ENCODE data around the gene CTRB1.

Gene CTRB1

DNA sequence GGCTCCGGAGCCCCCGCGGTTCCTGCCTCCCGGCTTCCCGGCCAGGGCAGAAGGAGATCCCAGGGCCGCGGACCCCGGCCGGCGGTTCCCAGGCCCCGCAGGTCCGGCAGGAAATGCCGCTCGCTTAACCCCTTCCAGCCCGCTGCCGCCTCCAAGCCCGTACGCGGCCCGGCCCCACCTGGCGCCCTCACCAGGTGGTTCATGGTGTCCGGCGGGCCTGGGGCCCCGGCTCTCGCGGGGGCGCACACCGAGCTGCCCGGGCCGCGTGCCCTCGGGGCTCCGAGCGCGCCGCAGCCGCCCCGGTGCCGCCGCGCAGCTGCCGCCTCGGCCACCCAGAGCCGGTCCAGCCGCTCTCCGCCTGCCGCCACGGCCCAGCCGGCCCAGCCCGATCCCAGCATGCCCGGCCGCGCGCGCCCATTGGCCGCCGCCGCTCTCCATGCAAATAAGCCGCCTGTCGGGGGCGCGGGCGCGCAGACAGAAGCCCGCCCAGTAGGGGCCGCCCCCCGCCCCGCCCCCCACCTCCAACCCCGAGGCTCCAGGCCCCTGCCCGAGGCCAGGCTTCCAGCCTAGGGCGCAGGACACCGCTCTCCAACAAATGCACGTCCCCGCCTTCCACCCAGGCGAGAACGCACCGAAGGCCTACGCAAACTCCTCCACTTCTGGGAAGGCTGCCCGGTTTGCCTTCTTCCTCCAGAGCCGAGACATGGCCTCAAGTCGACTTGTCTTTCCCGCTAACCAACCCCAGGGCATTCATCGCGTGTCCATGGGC, 32.7 kb downstream of the CTRB1 start, which contains the start of gene BCAR1:
TSS of gene BCAR1 (minus strand) at position 345 of the 769 bp plus-strand sequence. CDS start at position 203, 142 bp downstream.
- in situ Hi-C loops (cut with HindIII; ENCODE audit: low sequenced_read_pairs): no loop called here

DNA sequence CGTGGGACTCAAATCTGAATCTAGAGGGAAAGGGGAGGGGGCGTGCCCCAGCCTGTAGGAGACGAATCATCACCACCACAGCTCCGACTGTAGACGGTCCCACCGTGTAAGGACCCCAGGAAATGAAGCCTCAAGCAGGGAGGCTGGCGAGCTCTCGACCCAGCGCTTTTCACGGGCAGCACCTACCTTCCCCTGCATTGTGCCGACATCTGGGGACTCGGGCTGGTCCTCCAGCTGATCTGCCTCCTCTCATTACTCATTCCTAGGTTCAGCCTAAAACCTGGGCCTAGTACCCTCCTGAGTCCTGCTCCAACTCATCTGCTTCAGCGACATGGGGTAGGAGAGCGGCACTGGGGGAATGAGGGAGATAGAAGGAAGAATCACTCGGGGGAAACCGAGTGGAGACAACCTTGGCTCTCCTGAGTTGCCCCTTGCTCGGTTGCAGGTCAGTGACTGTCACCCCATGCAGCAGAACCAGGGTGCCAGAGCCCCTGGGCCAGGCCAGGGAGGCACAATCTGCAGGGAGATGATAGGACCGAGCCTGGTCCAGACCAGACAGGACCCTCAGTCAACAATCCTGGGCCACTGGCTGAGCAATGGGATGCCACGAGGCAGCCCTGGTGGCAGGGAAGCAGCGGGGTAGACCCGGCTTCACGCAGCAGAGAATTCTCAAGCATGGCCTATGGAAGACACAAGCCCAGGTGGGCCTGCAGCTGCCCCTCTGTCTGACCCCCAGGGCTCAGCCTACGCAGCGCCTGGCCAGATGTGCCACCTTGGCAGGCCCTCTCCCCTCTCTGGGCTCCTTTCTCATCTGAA, 33.5 kb downstream of the CTRB1 start:
- in situ Hi-C loops (cut with HindIII; ENCODE audit: low sequenced_read_pairs): no loop called here

- in situ Hi-C loops (cut with HindIII; ENCODE audit: low sequenced_read_pairs): no loop called here
Observed at GRCh38 chr16:75252946-75253911, 34.4 kb downstream of the CTRB1 start.

GRCh38 chr16:75254359-75254837, 35.6 kb downstream of the CTRB1 start:
- in situ Hi-C loops (cut with HindIII; ENCODE audit: low sequenced_read_pairs): no loop called here

DNA sequence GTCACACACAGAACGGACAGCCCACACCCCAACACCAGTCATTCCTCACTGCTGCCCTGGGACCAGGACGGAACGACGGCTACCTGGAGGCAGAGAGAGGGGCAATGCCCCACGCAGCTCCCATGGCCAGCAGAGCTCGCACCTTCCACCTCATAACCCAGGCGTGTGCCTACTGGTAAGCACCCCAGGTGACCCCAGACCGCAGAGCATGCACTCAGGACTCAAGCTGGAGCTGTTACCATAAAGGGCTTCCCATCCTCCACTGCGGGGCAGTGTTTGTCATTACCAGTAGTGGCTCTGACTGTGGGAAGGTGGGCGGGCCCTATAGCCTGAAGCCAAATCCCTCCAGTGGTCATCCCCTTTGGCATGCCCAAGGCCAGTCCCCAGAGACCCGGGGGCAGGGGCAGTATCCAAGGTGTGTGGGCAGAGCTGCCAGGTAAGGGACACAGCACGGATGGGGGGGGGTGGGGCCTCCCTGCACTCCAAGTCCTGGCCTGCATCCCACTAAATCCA, 37.3 kb downstream of the CTRB1 start:
- in situ Hi-C loops (cut with HindIII; ENCODE audit: low sequenced_read_pairs): no loop called here

DNA sequence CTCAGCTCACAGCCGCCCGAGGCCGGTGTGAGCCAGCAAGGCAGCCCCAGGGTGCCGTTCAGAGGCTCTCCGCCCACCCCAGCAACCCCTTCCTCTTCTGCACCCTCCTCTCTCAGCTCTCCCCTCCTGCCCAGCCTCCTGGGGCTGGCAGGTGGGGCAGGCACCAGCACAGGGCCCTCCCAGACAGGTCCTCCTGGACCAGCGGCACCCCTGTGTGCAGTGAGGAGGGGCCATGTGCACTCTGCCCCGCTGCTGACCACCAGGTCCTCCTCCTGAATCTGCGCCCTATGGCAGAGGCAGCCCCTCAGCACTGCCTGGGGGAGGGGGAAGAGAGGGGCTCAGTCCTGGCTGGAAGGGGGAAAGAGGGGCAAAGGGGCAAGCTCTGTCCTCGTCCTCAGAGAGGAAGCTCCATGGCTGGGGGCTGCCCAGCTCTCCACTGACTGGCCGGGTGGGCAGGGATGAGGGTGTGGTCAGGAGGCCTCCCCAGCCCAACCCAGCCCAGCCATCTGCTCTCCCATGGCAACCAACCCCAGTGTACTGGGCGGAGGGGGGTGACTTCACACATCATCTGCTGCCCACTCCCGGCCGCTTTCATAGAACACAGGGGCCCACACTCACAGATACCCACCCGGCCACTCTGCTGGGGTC, 38.0 kb downstream of the CTRB1 start:
- in situ Hi-C loops (cut with HindIII; ENCODE audit: low sequenced_read_pairs): no loop called here

GRCh38 chr16:75257886-75258806, 39.4 kb downstream of the CTRB1 start:
- in situ Hi-C loops (cut with HindIII; ENCODE audit: low sequenced_read_pairs): no loop called here

- in situ Hi-C loops (cut with HindIII; ENCODE audit: low sequenced_read_pairs): no loop called here
Observed at GRCh38 chr16:75258807-75259141, 40.0 kb downstream of the CTRB1 start.

GRCh38 chr16:75260851-75261589, 42.2 kb downstream of the CTRB1 start:
- in situ Hi-C loops (cut with HindIII; ENCODE audit: low sequenced_read_pairs): no loop called here

GRCh38 chr16:75261590-75262078, 42.8 kb downstream of the CTRB1 start:
- in situ Hi-C loops (cut with HindIII; ENCODE audit: low sequenced_read_pairs): no loop called here

GRCh38 chr16:75262104-75262799, 43.5 kb downstream of the CTRB1 start:
- in situ Hi-C loops (cut with HindIII; ENCODE audit: low sequenced_read_pairs): no loop called here

DNA sequence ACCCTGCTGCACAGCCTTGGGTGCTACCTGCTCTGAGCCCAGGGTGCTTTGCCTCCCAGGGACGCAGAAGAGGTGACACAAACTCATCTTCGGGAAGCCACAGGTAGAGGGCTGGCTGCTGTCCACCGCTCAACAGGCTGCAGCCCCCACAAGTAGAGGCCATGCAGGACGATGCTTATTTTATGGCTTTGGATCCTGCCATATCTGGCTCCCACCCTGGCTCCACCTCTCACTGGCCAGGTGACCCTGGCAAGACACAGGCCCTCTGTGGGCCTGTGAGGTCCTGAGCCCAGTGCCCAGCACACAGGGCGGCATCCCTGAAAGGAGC, 44.0 kb downstream of the CTRB1 start:
- in situ Hi-C loops (cut with HindIII; ENCODE audit: low sequenced_read_pairs): no loop called here

GRCh38 chr16:75263291-75263962, 44.6 kb downstream of the CTRB1 start:
- in situ Hi-C loops (cut with HindIII; ENCODE audit: low sequenced_read_pairs): no loop called here

DNA sequence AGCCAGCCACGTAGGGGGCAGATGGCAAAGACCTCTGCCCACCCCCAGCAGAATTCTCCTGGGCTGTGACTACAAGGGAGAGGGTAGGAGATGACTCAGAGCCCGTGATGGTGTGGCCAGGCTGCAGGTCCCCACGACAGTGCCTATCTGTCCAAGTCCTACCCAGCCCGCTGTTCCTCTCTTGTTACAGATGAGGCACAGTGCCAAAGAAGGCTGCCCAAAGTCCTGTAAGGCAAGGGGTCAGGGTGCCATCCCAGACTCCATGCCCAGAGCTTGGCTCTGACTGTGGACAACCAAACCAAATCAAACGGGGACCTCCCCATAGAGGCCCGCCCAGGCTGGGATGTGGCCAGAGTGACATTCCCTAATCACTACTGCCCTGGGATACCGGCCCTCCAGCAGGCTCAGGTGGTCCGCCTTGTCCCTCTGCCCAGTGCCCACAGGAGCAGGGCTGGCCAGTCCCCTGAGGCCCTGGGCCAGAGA, 45.2 kb downstream of the CTRB1 start:
- in situ Hi-C loops (cut with HindIII; ENCODE audit: low sequenced_read_pairs): no loop called here

DNA sequence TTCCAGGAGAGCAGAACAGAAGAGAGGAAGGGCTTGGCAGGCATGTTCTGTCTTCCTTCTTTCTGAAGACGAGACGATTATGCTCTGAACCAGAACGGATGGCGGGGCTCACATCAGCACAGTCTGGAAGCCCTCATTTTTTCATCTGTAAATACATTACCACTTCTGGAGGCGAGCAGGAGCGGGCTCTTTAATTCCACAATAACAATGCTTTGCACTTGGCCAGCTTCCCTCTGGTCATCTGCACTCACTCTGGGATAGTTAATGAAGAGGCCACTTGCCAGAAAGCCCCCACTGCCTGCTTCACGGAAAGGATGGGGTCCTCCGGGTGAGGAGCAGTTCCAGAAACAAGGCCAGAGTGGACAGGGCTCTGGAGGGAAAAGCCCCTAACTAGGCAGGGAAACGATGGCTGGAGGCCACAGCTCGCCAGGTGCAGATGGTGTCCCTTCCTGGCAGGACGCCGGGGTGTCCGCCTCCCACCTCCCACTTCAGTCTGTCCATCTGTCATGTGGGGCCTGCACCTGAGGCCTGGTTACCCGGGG, 45.7 kb downstream of the CTRB1 start:
- in situ Hi-C loops (cut with HindIII; ENCODE audit: low sequenced_read_pairs): no loop called here

DNA sequence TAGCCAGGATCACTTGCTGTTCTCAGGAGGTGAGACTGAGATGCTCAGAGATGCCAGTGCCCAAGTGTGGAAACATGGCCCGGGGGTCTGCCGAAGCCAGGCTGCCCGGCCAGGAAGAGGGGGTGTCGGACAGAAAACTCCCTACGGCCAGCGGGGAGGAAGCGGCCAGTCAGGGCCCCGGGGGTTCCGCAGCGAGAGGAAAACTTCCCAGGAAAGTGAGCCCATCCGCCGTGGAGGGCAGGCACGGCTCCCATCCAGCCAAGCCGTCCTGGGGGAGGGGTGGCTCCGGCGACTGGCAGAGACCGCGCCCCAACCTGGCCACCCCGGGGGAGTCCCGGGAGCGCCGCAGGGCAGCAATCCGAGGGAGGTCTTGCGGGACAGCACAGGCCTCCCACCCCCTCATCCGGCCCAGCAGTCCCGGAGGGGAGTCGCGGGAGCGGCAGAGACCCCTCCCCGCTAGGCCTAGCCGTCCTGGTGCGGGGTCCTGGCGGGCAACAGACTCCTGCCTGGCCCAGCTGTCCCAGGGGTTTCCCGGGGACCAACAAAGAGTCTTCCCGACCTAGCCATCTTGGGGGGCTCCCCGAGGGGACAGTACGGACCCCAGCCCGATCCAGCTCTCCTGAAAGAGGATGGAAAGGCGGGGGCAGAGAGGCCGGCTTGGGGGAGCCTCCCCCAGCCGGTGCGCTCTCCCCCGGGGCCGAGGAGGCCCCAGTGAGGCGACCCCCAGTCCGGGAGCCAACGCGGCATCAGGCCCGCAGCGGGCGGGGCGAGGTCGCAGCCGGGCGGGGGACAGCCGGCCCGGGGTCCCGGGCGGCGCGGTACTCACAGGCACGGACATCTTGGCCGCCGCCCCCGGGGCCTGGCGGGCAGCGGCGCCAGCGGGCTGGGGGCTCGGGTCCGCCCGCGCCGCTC, 46.5 kb downstream of the CTRB1 start:
- in situ Hi-C loops (cut with HindIII; ENCODE audit: low sequenced_read_pairs): no loop called here
